HepG2 (cell line): ENCODE results near the gene RAPGEF5. TPM values are rescaled to one million over a fixed set of nuclear protein-coding genes. Genes with fewer than 3 reads are reported as not detected.

ENCODE experiments used
- ATAD3A ChIP-seq: sonication (generic); formaldehyde crosslinking; IDR thresholded peaks from 2 replicates; pipeline ENCODE4 v1.4.0; 2020; ENCODE audit warnings: missing genetic modification reagents
- BCLAF1 ChIP-seq: fragments of 450-650 bp; IDR thresholded peaks from 2 replicates; pipeline ENCODE4 v1.6.1; 2017; ENCODE audit warnings: mild to moderate bottlenecking
- FOXP1 ChIP-seq, 2 experiments: fragments of 450-650 bp in 1 of 2; IDR thresholded peaks; 2 replicates each; pipeline ENCODE4 v1.6.1; 2017 to 2018; ENCODE audit warnings: antibody characterized with exemption in 1 of 2
- HMG20B ChIP-seq: conservative IDR thresholded peaks from 2 replicates; pipeline ENCODE4 v1.6.1; 2016; ENCODE audit warnings: missing genetic modification reagents, missing compliant biosample characterization
- NFKB2 ChIP-seq: sonication (generic); formaldehyde crosslinking; IDR thresholded peaks from 2 replicates; pipeline ENCODE4 v1.4.0; 2020; ENCODE audit warnings: missing genetic modification reagents, borderline replicate concordance
- PRDM10 ChIP-seq: sonication (generic); formaldehyde crosslinking; IDR thresholded peaks from 2 replicates; pipeline ENCODE4 v1.4.0; 2020; ENCODE audit warnings: low read depth, missing genetic modification reagents
- SOX5 ChIP-seq: IDR thresholded peaks from 2 replicates; pipeline ENCODE4 v1.6.1; 2016; ENCODE audit warnings: borderline replicate concordance
- UBTF ChIP-seq: sonication (generic); formaldehyde crosslinking; IDR thresholded peaks from 2 replicates; pipeline ENCODE4 v1.4.0; 2020; ENCODE audit warnings: mild to moderate bottlenecking, missing genetic modification reagents
- ZC3H4 ChIP-seq: sonication (generic); formaldehyde crosslinking; IDR thresholded peaks from 2 replicates; pipeline ENCODE4 v1.4.0; 2020; ENCODE audit warnings: missing genetic modification reagents, borderline replicate concordance
- ZNF142 ChIP-seq: sonication (generic); formaldehyde crosslinking; IDR thresholded peaks from 2 replicates; pipeline ENCODE4 v1.4.0; 2020; ENCODE audit warnings: missing genetic modification reagents
- ZNF672 ChIP-seq: sonication (generic); formaldehyde crosslinking; IDR thresholded peaks from 2 replicates; pipeline ENCODE4 v1.8.1; 2022; ENCODE audit warnings: missing genetic modification reagents
- ZNF761 ChIP-seq: sonication (generic); formaldehyde crosslinking; conservative IDR thresholded peaks from 2 replicates; pipeline ENCODE4 v1.4.0; 2020; ENCODE audit warnings: mild to moderate bottlenecking, missing genetic modification reagents
- polyA plus RNA-seq, 8 experiments: library from polyadenylated mRNA; depleted of rRNA in 3 of 8; stranded (reverse) in 7 of 8; unstranded in 1 of 8; fragments of >200 nt; fragmentation: Illumina TruSeq in 4 of 8; extraction: Trizol in 4 of 8; gene quantifications; 2 replicates each; pipeline versions ENCODE4 v1.2.1 to v1.2.3, GENCODE V29; 2011 to 2016; ENCODE audit warnings: low read depth in 4 of 8, missing spikeins in 1 of 8, mixed read lengths in 1 of 8; ENCODE audit not compliant: insufficient read depth in 1 of 8
- total RNA-seq, 5 experiments: library from RNA; depleted of rRNA; stranded (reverse); fragments of >200 nt; fragmentation: Illumina TruSeq; extraction: Trizol; gene quantifications; 2 replicates each; pipeline ENCODE4 v1.2.3, GENCODE V29; 2016; ENCODE audit warnings: low read depth in 1 of 5

RAPGEF5 gene
- total and polyA plus RNA-seq, 2 of the 13 experiments (the other 11 are each of a cell fraction or from before 2014, with no cell fraction given): 17.1 to 23.4 TPM

- TF ChIP-seq UBTF (0 out of 2 replicates have a peak, but pooled peaks have one; percentile 12), SOX5 (peak; percentile 61; the same call in 1 of the 2 replicates), ZNF142 (0 out of 2 replicates have a peak, but pooled peaks have one; percentile 31), PRDM10 (CRISPR knock-in tag) (peak; percentile 63; the same call in 1 of the 2 replicates), ZNF761 (CRISPR knock-in tag) (no peak), HMG20B (peak; percentile 63), ATAD3A (CRISPR knock-in tag) (no peak), FOXP1 (IDR thresholded peaks at IDR 0.05) (no peak), FOXP1 (CRISPR knock-in tag; IDR thresholded peaks at IDR 0.05) (peak; percentile 74), BCLAF1 (no peak), ZNF672 (CRISPR knock-in tag) (no peak), NFKB2 (0 out of 2 replicates have a peak, but pooled peaks have one; percentile 58), ZC3H4 (CRISPR knock-in tag) (peak; percentile 87; the same call in 1 of the 2 replicates)
Measured at GRCh38 chr7:22357311-22358175, 589 bp upstream of the RAPGEF5 start (continued).
